Peyer's patch (tissue), 4 donors: ENCODE results near the gene C19orf47.

Experiments
- POLR2A ChIP-seq, 2 donors: fragments of 450-650 bp; IDR thresholded peaks; one replicate each; pipeline ENCODE4 v1.5.1; 2017; ENCODE audit warnings: antibody characterized with exemption in 2 of 2, mild to moderate bottlenecking in 2 of 2, moderate library complexity in 2 of 2
- TF ChIP-seq, protein P1 (sequence below), 6 experiments: fragments of 450-650 bp in 4 of 6; fragments of 200-600 bp in 2 of 6; sonication (generic) in 1 of 6; IDR thresholded peaks; one replicate each; pipeline ENCODE4 v1.5.1; 2017 to 2019; ENCODE audit warnings: antibody characterized with exemption in 6 of 6, mild to moderate bottlenecking in 3 of 6, moderate library complexity in 1 of 6

DNA sequence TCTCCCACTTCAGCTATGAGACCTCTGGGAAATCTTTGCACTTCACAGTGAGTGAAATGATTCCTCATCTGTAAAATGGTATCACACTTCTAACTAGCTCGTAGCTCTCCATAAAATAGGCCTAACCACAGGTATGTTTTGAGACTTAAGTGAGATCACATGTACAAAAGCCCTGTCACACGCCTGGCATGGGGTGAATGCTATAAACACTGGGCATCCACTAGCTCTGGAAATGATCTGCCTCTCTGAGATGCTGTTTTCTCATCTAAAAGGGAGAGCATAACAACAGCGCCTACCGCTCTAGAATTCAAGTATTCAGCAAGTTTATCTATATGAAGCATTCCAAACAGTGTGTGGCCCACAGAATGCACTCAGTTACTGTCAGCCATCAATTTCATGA is 65.3 kb downstream of the C19orf47 start:
- TF ChIP-seq, protein P1, sequence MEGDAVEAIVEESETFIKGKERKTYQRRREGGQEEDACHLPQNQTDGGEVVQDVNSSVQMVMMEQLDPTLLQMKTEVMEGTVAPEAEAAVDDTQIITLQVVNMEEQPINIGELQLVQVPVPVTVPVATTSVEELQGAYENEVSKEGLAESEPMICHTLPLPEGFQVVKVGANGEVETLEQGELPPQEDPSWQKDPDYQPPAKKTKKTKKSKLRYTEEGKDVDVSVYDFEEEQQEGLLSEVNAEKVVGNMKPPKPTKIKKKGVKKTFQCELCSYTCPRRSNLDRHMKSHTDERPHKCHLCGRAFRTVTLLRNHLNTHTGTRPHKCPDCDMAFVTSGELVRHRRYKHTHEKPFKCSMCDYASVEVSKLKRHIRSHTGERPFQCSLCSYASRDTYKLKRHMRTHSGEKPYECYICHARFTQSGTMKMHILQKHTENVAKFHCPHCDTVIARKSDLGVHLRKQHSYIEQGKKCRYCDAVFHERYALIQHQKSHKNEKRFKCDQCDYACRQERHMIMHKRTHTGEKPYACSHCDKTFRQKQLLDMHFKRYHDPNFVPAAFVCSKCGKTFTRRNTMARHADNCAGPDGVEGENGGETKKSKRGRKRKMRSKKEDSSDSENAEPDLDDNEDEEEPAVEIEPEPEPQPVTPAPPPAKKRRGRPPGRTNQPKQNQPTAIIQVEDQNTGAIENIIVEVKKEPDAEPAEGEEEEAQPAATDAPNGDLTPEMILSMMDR (IDR thresholded peaks at IDR 0.05) = no peak
- no peak for TF ChIP-seq POLR2A (IDR thresholded peaks at IDR 0.05)
